WERI-Rb-1 (cell line): ENCODE measurements around the gene C19orf25.

ENCODE experiments used
- DNase-seq: peaks from one replicate; pipeline ENCODE4 v3.0.0-alpha.2; 2020
- H3K27ac ChIP-seq: fragments of 250-450 bp; sonication (Bioruptor Pico); 2 replicates; pipeline ENCODE4 v1.5.1; 2020; ENCODE audit warnings: mild to moderate bottlenecking, moderate library complexity
- H3K27me3 ChIP-seq: fragments of 250-450 bp; sonication (Bioruptor Pico); 2 replicates; pipeline ENCODE4 v1.5.1; 2021; ENCODE audit warnings: mild to moderate bottlenecking, low read depth, moderate library complexity; ENCODE audit not compliant: insufficient read depth, severe bottlenecking
- H3K36me3 ChIP-seq: fragments of 250-450 bp; sonication (Bioruptor Pico); 2 replicates; pipeline ENCODE4 v1.5.1; 2020; ENCODE audit warnings: mild to moderate bottlenecking, moderate library complexity
- H3K4me3 ChIP-seq: 2 replicates; pipeline ENCODE4 v1.5.1; 2011; ENCODE audit warnings: low read depth, mild to moderate bottlenecking, control low read depth, low read length
- H3K9me3 ChIP-seq: fragments of 250-450 bp; sonication (Bioruptor Pico); 2 replicates; pipeline ENCODE4 v1.5.1; 2021; ENCODE audit warnings: mild to moderate bottlenecking, moderate library complexity; ENCODE audit not compliant: severe bottlenecking
- TF ChIP-seq, protein P1 (sequence below): IDR thresholded peaks from 2 replicates; pipeline ENCODE4 v1.5.1; 2011; ENCODE audit warnings: low read depth, mild to moderate bottlenecking, control low read depth, inconsistent platforms, low read length

C19orf25 gene

GRCh38 chr19:1524972-1525325, 45.9 kb upstream of the C19orf25 start:
- TF ChIP-seq, protein P1, sequence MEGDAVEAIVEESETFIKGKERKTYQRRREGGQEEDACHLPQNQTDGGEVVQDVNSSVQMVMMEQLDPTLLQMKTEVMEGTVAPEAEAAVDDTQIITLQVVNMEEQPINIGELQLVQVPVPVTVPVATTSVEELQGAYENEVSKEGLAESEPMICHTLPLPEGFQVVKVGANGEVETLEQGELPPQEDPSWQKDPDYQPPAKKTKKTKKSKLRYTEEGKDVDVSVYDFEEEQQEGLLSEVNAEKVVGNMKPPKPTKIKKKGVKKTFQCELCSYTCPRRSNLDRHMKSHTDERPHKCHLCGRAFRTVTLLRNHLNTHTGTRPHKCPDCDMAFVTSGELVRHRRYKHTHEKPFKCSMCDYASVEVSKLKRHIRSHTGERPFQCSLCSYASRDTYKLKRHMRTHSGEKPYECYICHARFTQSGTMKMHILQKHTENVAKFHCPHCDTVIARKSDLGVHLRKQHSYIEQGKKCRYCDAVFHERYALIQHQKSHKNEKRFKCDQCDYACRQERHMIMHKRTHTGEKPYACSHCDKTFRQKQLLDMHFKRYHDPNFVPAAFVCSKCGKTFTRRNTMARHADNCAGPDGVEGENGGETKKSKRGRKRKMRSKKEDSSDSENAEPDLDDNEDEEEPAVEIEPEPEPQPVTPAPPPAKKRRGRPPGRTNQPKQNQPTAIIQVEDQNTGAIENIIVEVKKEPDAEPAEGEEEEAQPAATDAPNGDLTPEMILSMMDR = no peak
- Histone ChIP-seq H3K27ac (no peak overlapping the region), H3K9me3 (no peaks in the 10 kb centered on the region), H3K4me3 (no peak overlapping the region), H3K27me3 (peaks cover 9% of the 10 kb centered on the region), H3K36me3 (no peaks in the 10 kb centered on the region)
- no peak for DNase-seq

DNA sequence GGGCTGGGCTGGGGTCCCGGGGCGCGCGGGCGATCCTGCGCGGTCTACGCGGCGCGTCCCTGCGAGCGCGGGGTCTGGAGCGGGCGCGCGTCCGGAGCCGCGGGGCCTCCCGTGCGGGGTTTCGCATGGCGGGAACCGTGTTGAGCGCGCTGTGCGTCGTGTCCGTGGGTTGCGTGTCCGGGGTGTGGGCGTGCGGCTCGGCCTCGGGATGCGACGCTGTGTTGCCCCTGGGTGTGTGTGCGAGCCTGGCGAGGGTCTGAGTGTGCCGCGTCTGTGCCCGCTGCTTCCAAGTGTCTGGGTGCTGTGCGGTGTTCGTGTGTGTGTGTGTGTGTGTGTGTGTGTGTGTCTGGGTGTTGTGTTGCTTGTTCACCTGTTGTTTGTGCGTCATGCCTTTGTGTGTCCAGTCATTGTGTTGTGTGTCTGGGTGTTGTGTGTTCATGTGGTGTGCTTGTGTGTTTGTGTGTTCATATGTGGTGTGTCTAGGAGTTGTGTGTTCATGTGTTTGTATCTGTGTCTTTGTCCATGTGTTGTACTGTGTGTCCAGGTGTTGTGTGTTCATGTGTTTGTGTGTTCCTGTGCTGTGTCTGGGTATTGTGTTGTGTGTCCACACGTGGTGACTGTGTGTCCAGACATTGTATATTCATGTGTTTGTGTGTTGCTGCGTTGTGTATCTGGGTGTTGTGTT, 45.4 kb upstream of the C19orf25 start:
- no peaks in the 10 kb centered on the region for H3K9me3 ChIP-seq
- TF ChIP-seq, protein P1 = no peak
- no peaks in the 10 kb centered on the region for H3K36me3 ChIP-seq
- no peak for DNase-seq
- H3K4me3 ChIP-seq = peak overlapping the region; percentile 29
- peaks cover 9% of the 10 kb centered on the region for H3K27me3 ChIP-seq
- no peak overlapping the region for H3K27ac ChIP-seq

DNA sequence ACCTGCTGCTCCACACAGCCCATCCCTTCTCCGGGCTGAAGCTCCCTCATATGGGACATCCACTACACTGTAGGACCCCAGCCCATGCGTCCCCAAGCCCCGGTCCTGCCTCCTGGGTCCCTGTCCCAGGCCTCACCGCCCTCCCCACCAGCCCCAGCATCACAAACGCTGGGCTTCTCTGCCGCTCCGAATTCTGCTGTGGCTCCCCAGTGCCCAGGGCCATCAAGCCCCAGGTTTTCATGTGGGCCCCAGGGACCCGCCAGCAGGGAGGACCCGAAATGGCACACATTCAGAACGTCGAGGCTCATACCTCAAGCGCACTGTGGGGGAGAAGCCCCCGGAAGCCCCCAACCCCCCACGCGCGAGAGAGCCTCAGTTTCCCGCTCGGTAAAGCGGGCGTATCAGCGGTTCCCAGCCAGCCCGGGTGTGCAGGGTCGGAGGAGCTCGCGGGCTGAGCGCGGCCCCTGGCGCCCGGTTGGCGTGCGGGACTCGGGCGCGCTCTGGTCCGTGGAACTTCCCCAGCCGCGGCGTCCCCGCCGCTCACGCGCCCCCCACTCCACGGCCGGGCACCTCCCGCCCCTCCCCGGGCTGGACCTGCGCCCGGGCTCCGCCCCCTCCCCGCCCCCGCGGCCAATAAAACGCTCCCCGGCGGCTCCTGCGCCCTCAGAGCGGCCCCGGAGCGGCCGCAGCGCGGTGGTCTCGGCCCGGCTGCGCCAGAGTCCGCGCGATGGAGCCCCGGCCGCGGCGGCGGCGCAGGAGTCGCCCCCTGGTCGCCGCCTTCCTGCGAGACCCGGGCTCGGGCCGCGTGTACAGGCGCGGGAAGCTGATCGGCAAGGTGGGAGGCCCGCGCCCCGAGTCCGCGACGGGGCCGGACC, 44.6 kb upstream of the C19orf25 start, which contains the start of gene PLK5:
TSS of gene PLK5 (plus strand) at position 666 of the 875 bp plus-strand sequence. CDS start 2,920 bp downstream, outside the sequence.
- DNase-seq = no peak
- H3K27me3 ChIP-seq = peaks cover 9% of the 10 kb centered on the region
- no peaks in the 10 kb centered on the region for H3K36me3 ChIP-seq
- H3K9me3 ChIP-seq = no peaks in the 10 kb centered on the region
- no peak within 1 kb of the TSS for H3K27ac ChIP-seq
- TF ChIP-seq, protein P1 = no peak
- H3K4me3 ChIP-seq = peak within 1 kb of the TSS; percentile 29

GRCh38 chr19:1522838-1523237, 43.8 kb upstream of the C19orf25 start:
- no peak for DNase-seq
- TF ChIP-seq, protein P1 = no peak
- Histone ChIP-seq H3K9me3 (no peaks in the 10 kb centered on the region), H3K27me3 (peaks cover 9% of the 10 kb centered on the region), H3K4me3 (no peak overlapping the region), H3K27ac (no peak overlapping the region), H3K36me3 (no peaks in the 10 kb centered on the region)

GRCh38 chr19:1522061-1522460, 43.0 kb upstream of the C19orf25 start:
- H3K27ac ChIP-seq = no peak overlapping the region
- no peaks in the 10 kb centered on the region for H3K36me3 ChIP-seq
- no peak for DNase-seq
- H3K4me3 ChIP-seq = no peak overlapping the region
- TF ChIP-seq, protein P1 = no peak
- peaks cover 9% of the 10 kb centered on the region for H3K27me3 ChIP-seq
- no peaks in the 10 kb centered on the region for H3K9me3 ChIP-seq
